Esophagus muscularis mucosa (tissue), 4 donors: Measurements from ENCODE around the gene TIMP2.

Experiments used
- EP300 ChIP-seq: sonication (generic); formaldehyde crosslinking; IDR thresholded peaks from one replicate; pipeline ENCODE4 v1.6.1; 2017; ENCODE audit warnings: antibody characterized with exemption
- POLR2A ChIP-seq: fragments of 450-650 bp; IDR thresholded peaks from one replicate; pipeline ENCODE4 v1.6.1; 2017; ENCODE audit warnings: antibody characterized with exemption, moderate library complexity, mild to moderate bottlenecking, low read depth
- POLR2AphosphoS5 ChIP-seq, 2 donors: sonication (generic); formaldehyde crosslinking; IDR thresholded peaks; one replicate each; pipeline ENCODE4 v1.6.1; 2017; ENCODE audit warnings: antibody characterized with exemption in 2 of 2
- TF ChIP-seq, protein P1 (sequence below), 3 experiments: fragments of 200-600 bp in 2 of 3; fragments of 450-650 bp in 1 of 3; sonication (generic) in 2 of 3; IDR thresholded peaks; one replicate each; pipeline ENCODE4 v1.5.1; 2017 to 2019; ENCODE audit warnings: antibody characterized with exemption in 3 of 3, mild to moderate bottlenecking in 2 of 3, moderate library complexity in 1 of 3

- TF ChIP-seq EP300 (no peak), POLR2AphosphoS5 (IDR thresholded peaks at IDR 0.05) (no peak), POLR2A (no peak)
- TF ChIP-seq, protein P1, sequence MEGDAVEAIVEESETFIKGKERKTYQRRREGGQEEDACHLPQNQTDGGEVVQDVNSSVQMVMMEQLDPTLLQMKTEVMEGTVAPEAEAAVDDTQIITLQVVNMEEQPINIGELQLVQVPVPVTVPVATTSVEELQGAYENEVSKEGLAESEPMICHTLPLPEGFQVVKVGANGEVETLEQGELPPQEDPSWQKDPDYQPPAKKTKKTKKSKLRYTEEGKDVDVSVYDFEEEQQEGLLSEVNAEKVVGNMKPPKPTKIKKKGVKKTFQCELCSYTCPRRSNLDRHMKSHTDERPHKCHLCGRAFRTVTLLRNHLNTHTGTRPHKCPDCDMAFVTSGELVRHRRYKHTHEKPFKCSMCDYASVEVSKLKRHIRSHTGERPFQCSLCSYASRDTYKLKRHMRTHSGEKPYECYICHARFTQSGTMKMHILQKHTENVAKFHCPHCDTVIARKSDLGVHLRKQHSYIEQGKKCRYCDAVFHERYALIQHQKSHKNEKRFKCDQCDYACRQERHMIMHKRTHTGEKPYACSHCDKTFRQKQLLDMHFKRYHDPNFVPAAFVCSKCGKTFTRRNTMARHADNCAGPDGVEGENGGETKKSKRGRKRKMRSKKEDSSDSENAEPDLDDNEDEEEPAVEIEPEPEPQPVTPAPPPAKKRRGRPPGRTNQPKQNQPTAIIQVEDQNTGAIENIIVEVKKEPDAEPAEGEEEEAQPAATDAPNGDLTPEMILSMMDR (IDR thresholded peaks at IDR 0.05) = no peak
Measured at GRCh38 chr17:78940258-78940657, 15.1 kb upstream of the TIMP2 start.
